OCI-LY7 (cell line): ENCODE data around the gene ADGRD1. TPM values are rescaled to one million over a fixed set of nuclear protein-coding genes. Genes with fewer than 3 reads are reported as not detected.
A peak's percentile ranks its signal among the peaks of the same experiment; 100 is the strongest.

Source experiments
- BruUV-seq: library from RNA; stranded (reverse); fragments of 400-500 nt; replicated peaks from 2 replicates; lab custom pipeline; 2021; lab: Mats Ljungman, UMichigan
- CTCF ChIA-PET: fragments of 300-600 bp; sonication (Branson Sonifier 250); formaldehyde crosslinking; loops from one replicate; lab custom pipeline; 2022; ENCODE audit warnings: antibody characterized with exemption; ENCODE audit not compliant: unreplicated experiment; lab: Charles Lee
- POLR2A ChIA-PET: fragments of 300-600 bp; sonication (Branson Sonifier 250); formaldehyde crosslinking; loops from one replicate; lab custom pipeline; 2022; ENCODE audit warnings: antibody characterized with exemption; lab: Charles Lee
- DNase-seq: peaks from one replicate; pipeline ENCODE4 v3.0.0-alpha.2; 2015; ENCODE audit warnings: low spot score
- H2AFZ ChIP-seq: fragments of 200-600 bp; sonication (generic), shearing (Covaris generic); 2 replicates; pipeline ENCODE4 v1.6.1; 2014; ENCODE audit warnings: mild to moderate bottlenecking, antibody characterized with exemption, low read length, moderate library complexity
- H3K27ac ChIP-seq: fragments of 200-600 bp; sonication (generic); 2 replicates; pipeline ENCODE4 v1.5.1; 2014; ENCODE audit warnings: mixed run types, low read depth, mild to moderate bottlenecking, moderate library complexity, low read length, inconsistent platforms; ENCODE audit not compliant: poor library complexity, severe bottlenecking
- H3K36me3 ChIP-seq: fragments of 200-600 bp; sonication (generic); 2 replicates; pipeline ENCODE4 v1.6.1; 2014; ENCODE audit warnings: mild to moderate bottlenecking, antibody characterized with exemption, low read length, moderate library complexity, mixed read lengths; ENCODE audit not compliant: insufficient read depth
- H3K4me1 ChIP-seq: fragments of 200-600 bp; sonication (generic); 2 replicates; pipeline ENCODE4 v1.5.1; 2014; ENCODE audit warnings: mild to moderate bottlenecking, low read length; ENCODE audit not compliant: insufficient read depth, poor library complexity, severe bottlenecking
- H3K4me2 ChIP-seq: fragments of 200-600 bp; sonication (generic); 2 replicates; pipeline ENCODE4 v1.6.1; 2014; ENCODE audit warnings: mild to moderate bottlenecking, low read length
- H3K4me3 ChIP-seq: fragments of 200-600 bp; sonication (generic); 2 replicates; pipeline ENCODE4 v1.5.1; 2014; ENCODE audit warnings: mild to moderate bottlenecking, low read depth, low read length; ENCODE audit not compliant: poor library complexity, severe bottlenecking
- H3K79me2 ChIP-seq: fragments of 200-600 bp; sonication (generic); 2 replicates; pipeline ENCODE4 v1.6.1; 2016; ENCODE audit warnings: low read depth, mild to moderate bottlenecking, low read length, moderate library complexity, mixed read lengths; ENCODE audit not compliant: insufficient read depth
- H3K9me2 ChIP-seq: fragments of 200-600 bp; sonication (generic); 2 replicates; pipeline ENCODE4 v1.6.1; 2016; ENCODE audit warnings: mild to moderate bottlenecking, low read length, mixed read lengths; ENCODE audit not compliant: insufficient read depth
- H3K9me3 ChIP-seq: fragments of 200-600 bp; sonication (generic); 2 replicates; pipeline ENCODE4 v1.6.1; 2014; ENCODE audit warnings: mild to moderate bottlenecking, mixed run types, low read length, mixed read lengths
- H4K20me1 ChIP-seq: fragments of 200-600 bp; sonication (generic); 2 replicates; pipeline ENCODE4 v1.6.1; 2014; ENCODE audit warnings: mild to moderate bottlenecking, antibody characterized with exemption, low read length, moderate library complexity, mixed read lengths; ENCODE audit not compliant: insufficient read depth
- EZH2phosphoT487 ChIP-seq: fragments of 200-600 bp; sonication (generic); IDR thresholded peaks from 2 replicates; pipeline ENCODE4 v1.6.1; 2018; ENCODE audit warnings: low read depth, borderline replicate concordance, mild to moderate bottlenecking, mixed run types, antibody characterized with exemption, low read length, moderate library complexity, mixed read lengths
- intact Hi-C: fragments of 100-400 bp; cut with micrococcal nuclease; formaldehyde crosslinking; loops from one replicate; pipeline ENCODE4 v1.10.0; 2022; ENCODE audit not compliant: unreplicated experiment
- total RNA-seq, 2 experiments: library from RNA; depleted of rRNA in 1 of 2; stranded (reverse); fragments of >200 nt in 1 of 2; shearing (Covaris generic) in 1 of 2; gene quantifications; 2 replicates each; pipeline ENCODE4 v1.2.3, GENCODE V29; 2014 to 2022
- TF ChIP-seq, protein P1 (sequence below): fragments of 200-600 bp; sonication (generic); conservative IDR thresholded peaks from 2 replicates; pipeline ENCODE4 v1.5.1; 2014; ENCODE audit warnings: mild to moderate bottlenecking, antibody characterized with exemption, low read length, moderate library complexity, mixed read lengths

The ADGRD1 gene
- total RNA-seq, 2 experiments from 2014 or later = 1.0 to 1.7 TPM

DNA sequence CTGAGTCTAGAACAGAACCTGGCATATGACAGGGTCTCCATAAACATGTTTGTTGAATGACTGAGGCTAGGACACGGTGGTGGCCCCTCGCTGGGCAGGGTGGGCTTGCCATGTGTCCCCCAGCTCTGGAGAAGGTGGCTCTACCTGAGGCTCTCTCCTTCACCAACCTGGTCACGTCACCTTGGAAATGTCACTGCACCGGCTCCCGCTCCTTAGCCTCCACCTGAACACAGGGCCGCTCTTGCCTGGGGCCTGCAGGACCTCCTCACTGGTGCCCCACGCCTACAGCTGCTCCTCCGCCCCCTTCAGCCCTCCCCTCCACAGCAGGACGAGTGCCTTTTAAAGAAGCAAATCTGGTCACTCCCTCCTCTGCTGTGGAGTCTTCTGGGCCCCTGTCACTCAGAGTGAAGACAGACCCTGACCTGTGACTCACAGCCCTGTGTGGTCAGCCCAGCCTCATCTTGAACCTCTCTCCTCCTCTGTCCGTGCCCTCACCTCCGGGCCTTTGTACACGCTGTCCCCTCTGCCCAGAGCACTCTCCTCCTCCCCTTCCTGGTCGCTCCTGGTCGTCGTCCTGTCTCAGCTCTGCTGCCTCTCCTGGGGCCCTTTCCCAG is 81.0 kb downstream of the ADGRD1 start:
- Histone ChIP-seq H3K9me3 (no peaks in the 10 kb centered on the region), H2AFZ (peak overlapping the region; percentile 72; the same call in 1 of the 2 replicates), H3K9me2 (no peaks in the 10 kb centered on the region), H4K20me1 (no peaks in the 10 kb centered on the region), H3K4me1 (peaks cover 52% of the 10 kb centered on the region), H3K36me3 (no peaks in the 10 kb centered on the region), H3K4me3 (peak overlapping the region; percentile 63), H3K4me2 (peak overlapping the region; percentile 59), H3K79me2 (peaks cover 6% of the 10 kb centered on the region; the same call in 1 of the 2 replicates), H3K27ac (peak overlapping the region; percentile 94)
- BruUV-seq = no TSS peak
- TF ChIP-seq EZH2phosphoT487 = no peak
- TF ChIP-seq, protein P1, sequence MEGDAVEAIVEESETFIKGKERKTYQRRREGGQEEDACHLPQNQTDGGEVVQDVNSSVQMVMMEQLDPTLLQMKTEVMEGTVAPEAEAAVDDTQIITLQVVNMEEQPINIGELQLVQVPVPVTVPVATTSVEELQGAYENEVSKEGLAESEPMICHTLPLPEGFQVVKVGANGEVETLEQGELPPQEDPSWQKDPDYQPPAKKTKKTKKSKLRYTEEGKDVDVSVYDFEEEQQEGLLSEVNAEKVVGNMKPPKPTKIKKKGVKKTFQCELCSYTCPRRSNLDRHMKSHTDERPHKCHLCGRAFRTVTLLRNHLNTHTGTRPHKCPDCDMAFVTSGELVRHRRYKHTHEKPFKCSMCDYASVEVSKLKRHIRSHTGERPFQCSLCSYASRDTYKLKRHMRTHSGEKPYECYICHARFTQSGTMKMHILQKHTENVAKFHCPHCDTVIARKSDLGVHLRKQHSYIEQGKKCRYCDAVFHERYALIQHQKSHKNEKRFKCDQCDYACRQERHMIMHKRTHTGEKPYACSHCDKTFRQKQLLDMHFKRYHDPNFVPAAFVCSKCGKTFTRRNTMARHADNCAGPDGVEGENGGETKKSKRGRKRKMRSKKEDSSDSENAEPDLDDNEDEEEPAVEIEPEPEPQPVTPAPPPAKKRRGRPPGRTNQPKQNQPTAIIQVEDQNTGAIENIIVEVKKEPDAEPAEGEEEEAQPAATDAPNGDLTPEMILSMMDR = no peak
- intact Hi-C loops = loop anchor here (1.0 to 10.0 kb wide), 2 partner anchors 54 to 120 kb away; no protein-coding TSS in a partner anchor
- ChIA-PET CTCF (interaction anchor here (1.1 kb wide), 1 partner anchor 69 kb away, joined by 4 read pairs; no protein-coding TSS in a partner anchor), POLR2A (interaction anchor here (0.6 kb wide), 2 partner anchors 16 to 339 kb away, joined by 3 read pairs; no protein-coding TSS in a partner anchor)
- DNase-seq = no peak

DNA sequence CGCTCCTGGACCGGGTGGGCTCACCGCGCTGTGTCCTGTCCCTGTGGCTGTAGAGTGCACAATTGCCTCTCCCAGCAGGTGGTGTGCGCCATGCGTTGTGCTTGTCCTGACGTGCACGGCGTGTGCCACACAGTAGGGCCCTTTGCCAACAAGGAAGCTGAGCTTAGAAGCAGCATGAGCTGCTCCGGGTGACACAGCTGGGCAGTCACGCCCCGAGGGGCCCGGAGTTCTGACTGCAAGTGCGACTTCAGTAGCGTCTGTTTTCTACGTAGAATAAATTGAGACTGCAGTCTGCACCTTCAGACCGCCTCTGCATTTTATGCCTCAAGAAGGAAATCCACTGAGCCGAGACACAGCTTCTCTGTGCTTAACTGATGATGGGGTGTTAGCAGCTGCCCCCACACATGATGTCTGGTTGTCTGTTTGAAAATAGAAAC is 81.6 kb downstream of the ADGRD1 start:
- DNase-seq = peak; percentile 88
- Histone ChIP-seq H3K4me2 (peak overlapping the region; percentile 59), H3K27ac (peak overlapping the region; percentile 94), H3K9me2 (no peaks in the 10 kb centered on the region), H3K4me1 (peaks cover 52% of the 10 kb centered on the region), H3K4me3 (peak overlapping the region; percentile 63), H2AFZ (peak overlapping the region; percentile 72; the same call in 1 of the 2 replicates), H4K20me1 (no peaks in the 10 kb centered on the region), H3K36me3 (no peaks in the 10 kb centered on the region), H3K79me2 (peaks cover 6% of the 10 kb centered on the region; the same call in 1 of the 2 replicates), H3K9me3 (no peaks in the 10 kb centered on the region)
- CTCF ChIA-PET = interaction anchor here (1.1 kb wide), 1 partner anchor 69 kb away, joined by 4 read pairs; no protein-coding TSS in a partner anchor
- POLR2A ChIA-PET = interaction anchor here (0.6 kb wide), 1 partner anchor 15 kb away, joined by 3 read pairs; no protein-coding TSS in a partner anchor
- intact Hi-C loops = loop anchor here (1.0 to 10.0 kb wide), 2 partner anchors 55 to 120 kb away; no protein-coding TSS in a partner anchor
- BruUV-seq = no TSS peak
- TF ChIP-seq, protein P1 = no peak
- TF ChIP-seq EZH2phosphoT487 = no peak
